Large intestine (tissue), 3 donors: ENCODE results near the gene PRMT3. TPM values are rescaled to one million over a fixed set of nuclear protein-coding genes. Genes with fewer than 3 reads are reported as not detected.
A peak's percentile ranks its signal among the peaks of the same experiment; 100 is the strongest.
"Not testable (repeated sequence)": the region's sequence is repeated elsewhere in the genome, so short reads cannot be mapped to it uniquely, and the experiment has no call there.

Source experiments
- DNase-seq, 2 donors: peaks; one replicate each; pipeline versions ENCODE4 v3.0.0 to v3.0.0-alpha.2; 2013
- H3K27ac ChIP-seq: one replicate; pipeline ENCODE4 v1.5.1; 2013; ENCODE audit warnings: low read length
- H3K27me3 ChIP-seq: 2 replicates; pipeline ENCODE4 v1.6.1; 2013; ENCODE audit warnings: low read length; ENCODE audit not compliant: control insufficient read depth, insufficient read depth
- H3K36me3 ChIP-seq: 2 replicates; pipeline ENCODE4 v1.6.1; 2013; ENCODE audit warnings: low read length; ENCODE audit not compliant: control insufficient read depth, insufficient read depth
- H3K4me1 ChIP-seq: one replicate; pipeline ENCODE4 v1.6.1; 2013; ENCODE audit warnings: low read length; ENCODE audit not compliant: control insufficient read depth, insufficient read depth
- H3K4me3 ChIP-seq: one replicate; pipeline ENCODE4 v1.5.1; 2013; ENCODE audit warnings: low read length
- H3K9me3 ChIP-seq: one replicate; pipeline ENCODE4 v1.6.1; 2013; ENCODE audit warnings: mild to moderate bottlenecking, low read depth, low read length, moderate library complexity; ENCODE audit not compliant: control insufficient read depth
- WGBS: methylation state at CpG from one replicate; pipeline ENCODE4 v1.1.5; 2013; ENCODE audit warnings: low lambda C conversion rate; ENCODE audit not compliant: insufficient coverage; 5-methylcytosine and 5-hydroxymethylcytosine counted together
- polyA plus RNA-seq: library from polyadenylated mRNA; unstranded; fragments of 120-200 nt; gene quantifications from one replicate; pipeline ENCODE4 v1.2.1, GENCODE V29; 2013

The PRMT3 gene
- polyA plus RNA-seq, 1 donor: 17.2 TPM

GRCh38 chr11:20453657-20454316, 66.3 kb downstream of the PRMT3 start:
- no peaks in the 10 kb centered on the region for H3K9me3 ChIP-seq
- H3K36me3 ChIP-seq: no peaks in the 10 kb centered on the region
- WGBS: no CpG with 5 or more reads among the region's 4 CpGs
- H3K4me3 ChIP-seq: no peak overlapping the region
- H3K4me1 ChIP-seq: no peaks in the 10 kb centered on the region
- no peaks in the 10 kb centered on the region for H3K27me3 ChIP-seq
- no peak for DNase-seq
- H3K27ac ChIP-seq: no peak overlapping the region

GRCh38 chr11:20457001-20457799, 69.7 kb downstream of the PRMT3 start:
- no peaks in the 10 kb centered on the region for H3K9me3 ChIP-seq
- H3K36me3 ChIP-seq: peaks cover under 1% of the 10 kb centered on the region
- no peaks in the 10 kb centered on the region for H3K27me3 ChIP-seq
- whole genome bisulfite sequencing: 91% methylated on average over 2 of the region's 4 CpGs
- DNase-seq: no peak
- H3K4me1 ChIP-seq: no peaks in the 10 kb centered on the region
- no peak overlapping the region for H3K4me3 ChIP-seq
- H3K27ac ChIP-seq: no peak overlapping the region

GRCh38 chr11:20457934-20458680, 70.6 kb downstream of the PRMT3 start:
- 86% methylated on average over 1 of the region's 3 CpGs for WGBS
- no peak for DNase-seq
- no peak overlapping the region for H3K4me3 ChIP-seq
- no peak overlapping the region for H3K27ac ChIP-seq
- H3K9me3 ChIP-seq: no peaks in the 10 kb centered on the region
- H3K36me3 ChIP-seq: peaks cover 3% of the 10 kb centered on the region
- no peaks in the 10 kb centered on the region for H3K27me3 ChIP-seq
- H3K4me1 ChIP-seq: no peaks in the 10 kb centered on the region

GRCh38 chr11:20458905-20459632, 71.6 kb downstream of the PRMT3 start:
- Histone ChIP-seq H3K4me1 (no peaks in the 10 kb centered on the region), H3K27me3 (no peaks in the 10 kb centered on the region), H3K4me3 (no peak overlapping the region), H3K36me3 (peaks cover 3% of the 10 kb centered on the region), H3K9me3 (no peaks in the 10 kb centered on the region), H3K27ac (no peak overlapping the region)
- DNase-seq: no peak
- no CpG with 5 or more reads among the region's 1 CpG for WGBS

- no peak overlapping the region for H3K27ac ChIP-seq
- 49% methylated on average over 3 of the region's 5 CpGs for WGBS
- H3K4me3 ChIP-seq: no peak overlapping the region
- H3K4me1 ChIP-seq: no peaks in the 10 kb centered on the region
- no peaks in the 10 kb centered on the region for H3K9me3 ChIP-seq
- peaks cover 3% of the 10 kb centered on the region for H3K36me3 ChIP-seq
- no peaks in the 10 kb centered on the region for H3K27me3 ChIP-seq
- peak in 1 of 2 donors; percentile 8 for DNase-seq
These were observed 72.3 kb downstream of the PRMT3 start for GRCh38 chr11:20459865-20460264.

- Histone ChIP-seq H3K27me3 (no peaks in the 10 kb centered on the region), H3K27ac (no peak overlapping the region), H3K36me3 (peaks cover 5% of the 10 kb centered on the region), H3K4me3 (no peak overlapping the region), H3K4me1 (no peaks in the 10 kb centered on the region), H3K9me3 (no peaks in the 10 kb centered on the region)
- WGBS: no CpG with 5 or more reads among the region's 2 CpGs
- DNase-seq: peak in 1 of 2 donors; percentile 45
These were observed 77.0 kb downstream of the PRMT3 start for GRCh38 chr11:20464518-20464917.

- Histone ChIP-seq H3K27me3 (no peaks in the 10 kb centered on the region), H3K27ac (no peak overlapping the region), H3K4me1 (no peaks in the 10 kb centered on the region), H3K4me3 (no peak overlapping the region), H3K36me3 (peaks cover 6% of the 10 kb centered on the region), H3K9me3 (no peaks in the 10 kb centered on the region)
- DNase-seq: peak in 1 of 2 donors; percentile 21
- 68% methylated on average over 4 of the region's 6 CpGs for WGBS
These were observed 80.1 kb downstream of the PRMT3 start for GRCh38 chr11:20467487-20468185.

- Histone ChIP-seq H3K4me3 (no peak overlapping the region), H3K4me1 (no peaks in the 10 kb centered on the region), H3K36me3 (peaks cover 6% of the 10 kb centered on the region), H3K9me3 (no peaks in the 10 kb centered on the region), H3K27ac (no peak overlapping the region), H3K27me3 (no peaks in the 10 kb centered on the region)
- WGBS: no CpG with 5 or more reads among the region's 4 CpGs
- no peak for DNase-seq
These were observed 82.8 kb downstream of the PRMT3 start for GRCh38 chr11:20470348-20470747.

GRCh38 chr11:20471929-20472328, 84.4 kb downstream of the PRMT3 start:
- H3K27me3 ChIP-seq, H3K4me1 ChIP-seq, DNase-seq, H3K36me3 ChIP-seq, H3K9me3 ChIP-seq, H3K27ac ChIP-seq, H3K4me3 ChIP-seq: not testable (repeated sequence)
